ENCODE measurements around the gene MYMK.

DNA sequence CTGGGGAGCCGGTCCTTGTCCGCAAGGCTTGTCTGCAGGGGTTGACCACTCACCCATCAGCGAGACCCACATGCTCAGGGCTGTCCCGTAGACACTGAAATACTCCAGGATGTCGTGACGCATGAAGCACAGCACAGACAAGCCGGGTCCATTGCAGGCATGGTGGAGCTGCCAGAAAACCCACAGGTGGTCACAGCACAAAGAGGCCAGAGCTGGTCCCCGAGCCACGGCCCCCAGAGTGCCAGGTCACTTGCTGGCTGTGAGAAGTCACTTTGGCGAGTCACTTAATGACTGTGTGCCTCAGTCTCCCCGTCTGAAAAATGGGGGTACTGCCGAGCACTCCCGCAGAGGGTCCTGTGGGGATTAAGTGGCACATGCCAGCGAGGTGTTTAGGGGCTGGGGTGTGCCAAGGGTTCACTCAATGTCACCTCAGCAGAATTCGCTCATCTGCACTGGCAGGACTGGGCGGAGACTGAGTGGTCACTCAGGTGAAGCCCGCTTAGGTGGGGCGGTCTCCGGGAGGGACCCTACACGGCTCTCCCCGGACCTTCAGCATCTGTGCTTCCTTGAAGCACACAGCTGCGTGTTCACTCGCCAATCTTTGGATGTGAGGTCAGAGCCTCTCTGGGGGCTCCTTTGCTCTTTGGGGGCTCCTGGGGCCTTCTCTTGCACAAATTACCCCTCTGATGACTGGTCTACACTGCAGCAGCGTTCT is 4.5 kb downstream of the MYMK start:
- TF ChIP-seq POLR2AphosphoS5 (IDR thresholded peaks at IDR 0.05; ENCODE audit: low read depth, low read length) = no peak
- TF ChIP-seq RAD21 (CRISPR knock-in tag; IDR thresholded peaks at IDR 0.05) = no peak
- no peak for TF ChIP-seq NFKBIZ (CRISPR knock-in tag; IDR thresholded peaks at IDR 0.05)
- TF ChIP-seq ZNF644 (CRISPR knock-in tag; IDR thresholded peaks at IDR 0.05; ENCODE audit: low read depth) = no peak
- no peak for TF ChIP-seq POLR2A (IDR thresholded peaks at IDR 0.05; ENCODE audit: insufficient read depth in 1 of 2, low read depth in 2 of 2, low read length in 2 of 2)
- TF ChIP-seq EP300 (IDR thresholded peaks at IDR 0.05; ENCODE audit: low read depth in 2 of 2, low read length in 2 of 2) = no peak
- TF ChIP-seq EP300 (CRISPR knock-in tag; IDR thresholded peaks at IDR 0.05; ENCODE audit: borderline replicate concordance) = no peak
- no peak for TF ChIP-seq RFX1 (IDR thresholded peaks at IDR 0.05)
- TF ChIP-seq, protein P1, sequence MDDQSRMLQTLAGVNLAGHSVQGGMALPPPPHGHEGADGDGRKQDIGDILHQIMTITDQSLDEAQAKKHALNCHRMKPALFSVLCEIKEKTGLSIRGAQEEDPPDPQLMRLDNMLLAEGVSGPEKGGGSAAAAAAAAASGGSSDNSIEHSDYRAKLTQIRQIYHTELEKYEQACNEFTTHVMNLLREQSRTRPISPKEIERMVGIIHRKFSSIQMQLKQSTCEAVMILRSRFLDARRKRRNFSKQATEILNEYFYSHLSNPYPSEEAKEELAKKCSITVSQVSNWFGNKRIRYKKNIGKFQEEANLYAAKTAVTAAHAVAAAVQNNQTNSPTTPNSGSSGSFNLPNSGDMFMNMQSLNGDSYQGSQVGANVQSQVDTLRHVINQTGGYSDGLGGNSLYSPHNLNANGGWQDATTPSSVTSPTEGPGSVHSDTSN (CRISPR knock-in tag; IDR thresholded peaks at IDR 0.05; ENCODE audit: borderline replicate concordance) = no peak
